Activated T-helper 1 cell treated with anti-CD3 and anti-CD28 coated beads, Interleukin-2, amount 50 U/mL, for 16 hours (primary cell): ENCODE data around the gene ETV5.
"Not testable (repeated sequence)": the region's sequence is repeated elsewhere in the genome, so short reads cannot be mapped to it uniquely, and the experiment has no call there.

ENCODE experiments used
- DNase-seq, 2 donors: peaks; one replicate each; pipeline ENCODE4 v3.0.0-alpha.2; 2020; ENCODE audit warnings: low read depth in 1 of 2, low spot score in 1 of 2

ETV5 gene

DNA sequence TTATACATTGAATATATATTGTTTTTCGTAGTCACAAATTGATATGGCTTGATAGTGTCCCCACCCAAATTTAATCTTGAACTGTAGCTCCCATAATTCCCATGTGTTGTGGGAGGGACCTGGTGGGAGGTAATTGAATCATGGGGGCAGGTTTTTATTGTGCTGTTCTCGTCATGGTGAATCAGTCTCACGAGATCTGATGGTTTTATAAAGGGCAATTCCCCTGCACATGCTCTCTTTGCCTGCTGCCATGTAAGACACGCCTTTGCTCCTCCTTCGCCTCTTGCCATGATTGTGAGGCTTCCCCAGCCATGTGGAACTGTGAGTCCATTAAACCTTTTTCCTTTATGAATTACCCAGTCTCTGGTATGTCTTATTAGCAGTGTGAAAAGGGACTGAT lies 82.9 kb downstream of the ETV5 start:
- not testable (repeated sequence) for DNase-seq

DNA sequence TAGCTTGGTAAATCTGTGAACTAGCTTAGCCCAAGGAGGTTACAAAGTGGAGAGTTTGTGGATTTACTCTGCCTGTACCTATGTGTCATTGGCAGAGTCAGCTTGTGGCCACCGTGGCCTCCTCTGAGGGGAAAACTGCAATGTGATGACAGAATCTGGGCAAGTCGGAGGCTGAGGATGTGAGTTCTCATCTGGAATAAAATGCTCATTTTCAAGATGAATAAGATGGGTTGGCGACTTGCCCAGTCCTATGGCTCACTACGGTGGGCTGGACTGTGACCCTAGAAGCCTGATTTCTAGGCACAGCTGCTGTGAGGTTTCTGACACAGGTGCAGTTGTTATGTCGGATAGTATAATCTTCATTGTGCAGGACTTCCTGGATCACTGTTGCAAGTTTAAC lies 83.7 kb downstream of the ETV5 start:
- no peak for DNase-seq

DNA sequence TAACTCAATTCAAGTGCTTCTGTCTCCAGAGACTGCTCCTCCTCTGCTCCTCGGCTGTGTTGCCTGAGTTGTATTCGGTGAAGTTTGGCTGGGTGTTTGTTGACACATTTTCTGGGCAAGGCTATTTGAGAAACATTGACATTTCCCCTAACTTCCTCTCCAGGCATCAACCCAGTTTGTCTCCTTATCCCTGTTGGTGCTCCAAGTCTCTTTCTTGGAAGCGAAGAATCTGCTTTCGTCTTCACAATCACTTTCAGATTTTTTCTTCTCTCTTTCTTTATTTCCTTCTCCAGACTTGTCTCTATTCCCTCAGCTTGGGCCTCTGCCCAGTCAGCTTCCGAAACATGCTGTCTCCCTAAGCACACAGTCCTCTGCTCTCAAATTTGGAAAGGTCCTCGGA lies 84.7 kb downstream of the ETV5 start:
- DNase-seq: no peak

DNA sequence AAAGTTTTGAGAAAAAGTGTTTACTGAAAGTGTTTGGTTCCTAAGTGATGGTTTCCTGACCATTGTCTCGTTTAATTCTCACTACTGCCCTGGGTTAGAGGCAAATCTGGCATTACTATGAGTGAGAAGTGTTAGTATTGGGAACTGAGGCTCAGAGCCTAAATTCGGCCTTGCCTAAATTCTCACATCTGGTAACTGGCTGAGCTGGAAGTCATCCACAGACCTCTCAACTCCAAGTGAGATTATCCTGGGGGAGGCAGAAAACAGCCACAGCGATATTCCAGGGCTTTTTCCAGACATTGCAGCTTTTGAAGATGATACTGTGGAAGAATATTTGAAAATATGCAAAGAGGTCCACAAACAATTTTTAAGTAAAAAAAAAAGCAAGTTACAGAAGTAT lies 86.0 kb downstream of the ETV5 start:
- no peak for DNase-seq

DNA sequence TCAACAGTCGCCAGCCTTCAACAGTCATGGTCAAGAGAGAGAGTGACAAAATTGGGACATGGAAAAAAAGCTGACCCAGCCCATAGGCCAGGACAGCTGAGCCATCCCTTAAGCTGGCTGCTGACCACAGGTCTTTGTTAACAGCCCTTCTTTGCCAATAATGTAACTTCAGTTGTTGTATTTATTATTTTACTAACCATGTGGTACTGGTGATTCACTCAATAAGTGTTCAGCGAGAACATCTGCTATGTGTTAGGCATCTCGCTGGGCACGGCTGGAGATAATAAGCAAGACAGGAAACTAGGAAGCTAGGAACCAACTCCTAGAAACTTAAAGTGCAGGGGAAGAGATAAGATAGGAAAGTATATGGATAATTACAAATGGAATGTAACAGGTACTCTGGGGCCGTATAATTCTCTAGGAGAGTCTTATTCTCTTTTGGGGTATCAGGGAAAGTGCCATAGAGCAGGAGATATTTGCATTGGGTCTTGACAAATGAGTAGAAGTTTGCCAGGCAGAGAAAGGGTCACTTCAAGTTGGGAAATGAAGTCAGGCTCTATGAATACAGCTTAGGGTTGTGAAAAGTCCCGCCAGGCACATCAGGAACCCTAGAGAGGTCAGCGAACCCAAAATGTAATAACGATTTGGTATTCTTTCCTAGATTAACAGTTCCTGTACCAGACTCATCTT lies 87.1 kb downstream of the ETV5 start:
- no peak for DNase-seq

DNA sequence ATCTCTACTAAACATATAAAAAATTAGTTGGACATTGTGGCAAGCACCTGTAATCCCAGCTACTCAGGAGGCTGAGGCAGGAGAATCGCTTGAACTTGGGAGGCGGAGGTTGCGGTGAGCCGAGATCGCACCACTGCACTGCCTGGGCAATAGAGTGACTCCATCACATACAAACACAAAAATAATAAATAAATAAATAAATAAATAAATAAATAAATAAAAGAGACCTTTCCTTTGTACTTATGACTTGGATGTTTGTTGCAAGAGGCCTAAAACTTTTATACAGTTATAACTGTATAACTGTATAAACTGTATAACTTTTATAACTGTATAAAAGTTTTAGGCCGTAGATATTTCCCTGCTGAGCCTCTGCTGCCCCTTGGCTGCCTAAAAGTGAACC lies 87.6 kb downstream of the ETV5 start:
- DNase-seq: not testable (repeated sequence)

DNA sequence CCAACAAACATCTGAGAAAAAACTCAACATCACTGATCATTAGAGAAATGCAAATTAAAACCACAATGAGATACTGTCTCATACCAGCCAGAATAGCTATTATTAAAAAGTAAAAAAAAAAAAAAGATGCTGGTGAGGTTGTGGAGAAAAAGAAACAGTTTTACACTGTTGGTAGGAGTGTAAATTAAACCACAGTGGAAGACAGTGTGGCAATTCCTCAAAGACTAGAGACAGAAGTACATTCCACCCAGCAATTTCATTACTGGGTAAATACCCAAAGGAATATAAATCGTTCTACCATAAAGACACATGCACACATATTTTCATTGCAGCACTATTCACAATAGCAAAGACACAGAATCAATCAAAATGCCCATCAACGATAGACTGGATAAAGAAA lies 89.6 kb downstream of the ETV5 start:
- DNase-seq: not testable (repeated sequence)

DNA sequence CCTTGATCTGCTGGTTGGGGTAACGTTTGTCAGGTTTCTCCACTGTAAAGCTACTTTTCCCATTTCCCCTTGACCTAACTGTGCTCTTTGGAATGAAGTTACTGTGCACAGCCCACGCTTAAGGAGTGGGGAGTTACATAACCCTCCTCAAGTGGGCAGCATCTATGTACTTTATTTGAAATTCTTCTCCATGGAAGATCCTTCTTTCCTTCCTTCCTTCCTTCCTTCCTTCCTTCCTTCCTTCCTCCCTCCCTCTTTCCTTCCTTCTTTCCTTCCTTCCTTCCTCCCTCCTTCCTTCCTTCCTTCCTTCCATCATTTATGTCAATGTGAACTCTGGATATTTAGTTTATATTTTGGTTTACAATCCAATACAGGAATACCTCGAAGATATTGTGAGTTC lies 94.0 kb downstream of the ETV5 start:
- DNase-seq: no peak

DNA sequence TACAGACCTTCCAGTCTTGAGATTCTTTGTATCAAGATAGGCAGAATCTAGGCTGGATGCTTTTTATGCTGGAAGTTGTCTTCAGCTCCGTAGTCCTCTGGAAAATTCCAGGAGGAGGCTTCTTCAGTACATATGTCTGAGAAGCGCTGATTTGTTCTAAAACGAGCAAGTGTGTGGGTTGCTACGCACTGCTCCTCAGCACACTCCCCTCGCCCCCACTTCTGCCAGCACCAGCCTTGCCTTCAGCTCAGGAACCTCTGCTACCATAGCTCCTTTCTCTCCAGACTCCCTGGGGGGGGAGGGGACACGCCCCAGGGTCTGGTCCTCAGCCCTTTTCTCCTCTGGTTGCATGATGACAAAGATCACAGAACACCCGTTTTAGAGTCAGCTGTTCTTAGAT lies 95.6 kb downstream of the ETV5 start:
- no peak for DNase-seq

DNA sequence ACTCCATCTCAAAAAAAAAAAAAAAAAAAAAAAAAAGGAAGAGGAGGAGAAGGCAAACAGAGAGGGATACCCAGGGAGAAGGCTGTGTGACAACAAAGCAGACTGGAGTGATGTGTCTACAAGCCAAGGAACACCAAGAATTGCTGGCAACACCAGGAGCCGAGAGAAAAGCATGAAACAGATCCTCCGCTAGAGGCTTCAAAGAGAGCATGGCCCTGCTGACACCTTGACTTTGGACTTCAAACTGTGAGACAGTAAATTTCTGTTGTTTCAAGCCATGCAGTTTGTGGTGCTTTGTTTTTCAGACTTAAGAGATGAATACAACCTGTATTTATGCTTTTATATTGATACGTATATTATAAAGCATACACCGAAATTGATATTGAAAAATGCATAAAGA lies 96.8 kb downstream of the ETV5 start:
- DNase-seq: no peak

DNA sequence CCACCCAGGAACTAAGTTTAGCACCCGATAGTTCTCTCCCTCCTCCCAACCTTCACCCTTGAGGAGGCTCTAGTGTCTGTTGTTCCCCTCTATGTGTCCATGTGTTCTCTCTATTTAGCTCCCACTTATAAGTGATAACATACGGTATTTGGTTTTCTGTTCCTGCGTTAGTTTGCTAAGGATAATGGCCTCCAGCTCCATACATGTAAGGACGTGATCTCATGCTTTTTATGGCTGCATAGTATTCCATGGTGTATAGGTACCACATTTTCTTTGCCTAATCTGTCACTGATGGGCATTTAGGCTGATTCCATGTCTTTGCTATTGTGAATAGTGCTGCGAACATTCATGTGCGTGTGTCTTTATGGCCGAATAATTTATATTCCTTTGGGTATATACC lies 104.2 kb downstream of the ETV5 start:
- no peak for DNase-seq

DNA sequence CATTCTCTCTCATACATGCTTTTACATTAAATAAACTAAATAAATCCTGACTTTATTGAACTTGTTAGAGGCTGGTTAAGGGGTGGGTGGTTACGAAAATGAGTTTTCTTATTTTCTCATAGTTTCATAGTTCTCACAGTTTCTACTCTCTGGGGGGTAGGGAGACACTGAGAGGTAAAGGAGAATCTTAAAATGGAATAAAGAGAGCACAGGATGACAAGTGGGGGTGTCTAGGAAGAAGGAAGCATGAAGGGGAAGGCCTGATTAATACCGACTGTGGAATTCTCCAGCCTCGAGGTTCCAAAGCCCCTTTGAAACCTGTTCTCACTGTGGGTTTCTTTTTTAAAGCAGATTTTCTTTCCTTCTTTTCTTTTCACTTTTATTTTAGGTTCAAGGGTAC lies 104.7 kb downstream of the ETV5 start:
- DNase-seq: no peak

DNA sequence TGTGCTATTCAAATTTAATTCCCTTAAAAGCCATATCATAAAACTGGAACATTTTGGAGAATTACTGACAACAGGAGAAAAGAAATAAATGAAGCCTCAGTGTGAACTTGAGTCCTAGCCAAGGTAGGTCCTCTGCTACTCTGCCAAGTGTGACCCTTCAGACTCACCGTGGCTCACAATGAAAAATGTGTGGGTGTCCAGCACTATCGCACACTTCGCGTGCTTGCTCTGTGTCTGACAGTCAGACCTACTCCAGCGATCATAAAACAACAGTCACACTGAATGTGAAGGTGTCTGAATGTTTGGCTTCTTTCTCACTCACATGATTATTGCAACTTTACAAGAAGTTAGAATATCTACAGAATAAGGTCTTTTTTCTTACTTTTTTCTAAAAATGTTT lies 105.3 kb downstream of the ETV5 start:
- no peak for DNase-seq

DNA sequence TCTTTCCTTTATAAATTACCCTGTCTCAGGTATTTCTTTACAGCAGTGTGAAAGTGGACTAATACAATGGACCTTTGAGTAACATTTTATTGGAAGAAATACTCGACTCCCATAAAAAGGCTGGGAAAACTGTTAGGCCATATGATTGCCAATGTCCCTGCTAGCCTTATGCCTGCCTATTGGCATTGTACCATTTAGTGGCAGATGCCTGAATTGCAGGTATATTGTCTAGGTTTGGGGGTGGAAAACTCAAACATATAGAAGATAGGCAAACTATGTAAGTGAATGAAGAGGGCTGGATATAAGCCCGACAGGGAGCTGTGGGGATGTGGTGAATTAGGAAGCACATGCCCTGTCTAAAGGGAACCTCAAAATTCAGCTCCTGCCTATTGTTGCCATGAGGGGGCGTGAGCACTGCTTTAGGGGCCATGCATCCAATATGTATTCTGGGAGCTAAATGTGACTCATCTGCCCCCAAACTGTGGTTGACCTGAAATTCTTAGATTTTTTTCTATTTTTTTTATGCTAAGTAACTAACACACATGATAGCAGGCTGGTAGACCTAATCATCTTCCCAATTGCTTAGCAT lies 105.9 kb downstream of the ETV5 start:
- no peak for DNase-seq

DNA sequence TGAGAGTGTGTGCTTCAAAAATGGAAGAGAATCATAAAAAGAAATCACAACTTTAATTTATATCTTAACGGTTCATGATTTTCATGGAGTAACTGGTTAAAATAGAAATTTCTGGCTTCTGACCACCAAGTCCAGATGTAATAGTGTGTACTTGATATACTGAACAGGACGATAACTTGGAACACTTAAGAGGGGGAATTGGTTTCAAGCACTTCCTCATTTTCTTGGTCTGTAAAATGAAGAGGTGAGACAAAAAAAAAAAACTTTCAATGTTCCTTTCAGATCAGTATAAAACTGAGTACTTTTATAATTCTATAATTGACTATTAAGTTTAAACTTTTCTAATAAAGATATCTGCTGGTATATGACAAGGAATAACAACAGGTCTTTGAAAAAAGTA lies 107.0 kb downstream of the ETV5 start:
- DNase-seq: no peak

DNA sequence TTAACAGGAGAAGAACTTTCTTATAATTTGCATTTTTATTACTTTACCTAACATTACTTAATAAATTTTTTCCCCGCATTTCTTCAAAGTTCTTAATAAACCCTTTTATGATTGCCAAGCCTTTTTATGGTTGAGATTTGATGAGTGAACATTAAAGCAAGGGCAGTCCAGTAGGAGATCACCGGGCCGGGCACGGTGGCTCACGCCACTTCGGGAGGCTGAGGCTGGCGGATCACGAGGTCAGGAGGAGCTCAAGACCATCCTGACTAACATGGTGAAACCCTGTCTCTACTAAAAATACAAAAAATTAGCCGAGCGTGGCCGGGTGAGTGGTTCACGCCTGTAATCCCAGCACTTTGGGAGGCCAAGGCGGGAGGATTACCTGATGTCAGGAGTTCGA lies 109.7 kb downstream of the ETV5 start:
- DNase-seq: no peak

DNA sequence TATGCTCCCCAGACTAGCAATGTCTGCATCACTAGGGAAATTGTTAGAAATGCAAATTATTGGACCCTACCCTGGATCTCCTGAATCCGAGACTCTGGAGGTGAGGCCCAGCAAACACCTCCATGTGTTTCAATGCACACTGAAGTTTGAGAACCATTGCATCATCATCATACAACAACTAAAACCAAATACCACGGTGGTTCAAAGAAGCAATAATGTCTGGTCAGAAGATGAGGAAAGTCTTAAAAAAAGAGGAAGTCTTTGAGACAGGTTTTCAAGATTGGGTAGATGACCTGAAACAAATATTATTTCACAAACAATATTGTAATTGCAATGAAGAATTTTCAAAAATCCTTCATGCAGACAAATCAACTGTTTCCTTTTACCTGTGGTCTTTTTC lies 110.8 kb downstream of the ETV5 start:
- DNase-seq: no peak

DNA sequence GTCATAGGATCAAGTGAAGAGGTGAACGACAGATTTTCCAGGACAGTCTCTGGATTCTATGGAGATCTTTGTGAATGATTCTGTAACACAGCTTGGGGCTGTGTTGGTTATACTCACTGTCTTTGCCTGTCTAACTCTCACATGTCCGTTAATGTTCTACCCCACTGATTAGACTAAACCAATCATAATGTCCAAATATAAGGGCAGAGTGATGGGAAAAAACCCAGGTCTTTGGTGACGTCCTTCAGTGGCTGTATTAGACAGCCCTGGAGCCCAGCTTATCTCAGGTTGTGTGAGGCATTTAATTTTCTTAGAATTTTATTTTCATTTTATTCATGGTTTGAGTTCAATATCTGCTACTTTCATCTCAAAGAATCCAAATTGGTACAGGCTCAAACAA lies 111.8 kb downstream of the ETV5 start:
- DNase-seq: no peak
